Stimulated activated memory B cell treated with anti-CD40 and anti-IgM and Interleukin-4, amounts not matched to agents 10 μg/mL and 1 μg/mL and 100 μg/mL, for 72 hours (primary cell): ENCODE results near the gene HADHA.

Source experiments
- ATAC-seq: fragments of 150-1000 bp; cut with Tn5 transposase; 2 replicates; pipeline ENCODE4 v1.10.0; 2021
- H3K27ac Mint-ChIP-seq: one replicate; pipeline ENCODE4 v1.8.0; 2022; ENCODE audit warnings: mild to moderate bottlenecking, mixed read lengths
- H3K27me3 Mint-ChIP-seq: one replicate; pipeline ENCODE4 v1.8.0; 2022; ENCODE audit warnings: mixed read lengths
- H3K36me3 Mint-ChIP-seq: one replicate; pipeline ENCODE4 v1.8.0; 2022; ENCODE audit warnings: mixed read lengths
- H3K4me1 Mint-ChIP-seq: one replicate; pipeline ENCODE4 v1.8.0; 2022; ENCODE audit warnings: mixed read lengths
- H3K4me3 Mint-ChIP-seq: one replicate; pipeline ENCODE4 v1.8.0; 2022; ENCODE audit warnings: mild to moderate bottlenecking, moderate library complexity, mixed read lengths
- H3K9me3 Mint-ChIP-seq: one replicate; pipeline ENCODE4 v1.8.0; 2022; ENCODE audit warnings: mixed read lengths

Gene HADHA

GRCh38 chr2:26164641-26165211, 79.7 kb downstream of the HADHA start:
- Mint-ChIP-seq H3K27ac (no peak overlapping the region), H3K36me3 (no peaks in the 10 kb centered on the region), H3K9me3 (peaks cover 2% of the 10 kb centered on the region), H3K27me3 (peaks cover 4% of the 10 kb centered on the region), H3K4me1 (no peaks in the 10 kb centered on the region), H3K4me3 (no peak overlapping the region)
- ATAC-seq, result no peak

- Mint-ChIP-seq H3K4me1 (no peaks in the 10 kb centered on the region), H3K27me3 (no peaks in the 10 kb centered on the region), H3K4me3 (no peak overlapping the region), H3K27ac (no peak overlapping the region), H3K36me3 (no peaks in the 10 kb centered on the region), H3K9me3 (peaks cover 2% of the 10 kb centered on the region)
- ATAC-seq, result no peak
Observed at GRCh38 chr2:26164231-26164630, 80.2 kb downstream of the HADHA start.

GRCh38 chr2:26162963-26163362, 81.5 kb downstream of the HADHA start:
- Mint-ChIP-seq H3K4me3 (no peak overlapping the region), H3K36me3 (no peaks in the 10 kb centered on the region), H3K4me1 (no peaks in the 10 kb centered on the region), H3K9me3 (peaks cover 2% of the 10 kb centered on the region), H3K27me3 (no peaks in the 10 kb centered on the region), H3K27ac (no peak overlapping the region)
- ATAC-seq, result no peak

GRCh38 chr2:26161926-26162325, 82.5 kb downstream of the HADHA start:
- H3K4me3 Mint-ChIP-seq, result no peak overlapping the region
- no peaks in the 10 kb centered on the region for H3K27me3 Mint-ChIP-seq
- H3K27ac Mint-ChIP-seq, result no peak overlapping the region
- no peaks in the 10 kb centered on the region for H3K36me3 Mint-ChIP-seq
- no peak for ATAC-seq
- peaks cover 2% of the 10 kb centered on the region for H3K9me3 Mint-ChIP-seq
- H3K4me1 Mint-ChIP-seq, result no peaks in the 10 kb centered on the region

- Mint-ChIP-seq H3K4me3 (no peak overlapping the region), H3K27ac (no peak overlapping the region), H3K27me3 (peaks cover under 1% of the 10 kb centered on the region), H3K9me3 (peaks cover 2% of the 10 kb centered on the region), H3K4me1 (no peaks in the 10 kb centered on the region), H3K36me3 (no peaks in the 10 kb centered on the region)
- no peak for ATAC-seq
Observed at GRCh38 chr2:26157580-26157979, 86.9 kb downstream of the HADHA start.

GRCh38 chr2:26150243-26150642, 94.2 kb downstream of the HADHA start:
- no peak for ATAC-seq
- no peaks in the 10 kb centered on the region for H3K9me3 Mint-ChIP-seq
- H3K27ac Mint-ChIP-seq, result no peak overlapping the region

GRCh38 chr2:26148501-26148900, 95.9 kb downstream of the HADHA start:
- H3K9me3 Mint-ChIP-seq, result no peaks in the 10 kb centered on the region
- H3K36me3 Mint-ChIP-seq, result no peaks in the 10 kb centered on the region
- no peak for ATAC-seq
- H3K4me1 Mint-ChIP-seq, result peaks cover 10% of the 10 kb centered on the region
- H3K27ac Mint-ChIP-seq, result no peak overlapping the region
- H3K4me3 Mint-ChIP-seq, result no peak overlapping the region
- H3K27me3 Mint-ChIP-seq, result peaks cover 38% of the 10 kb centered on the region

More at GRCh38 chr2:26150243-26150642, 94.2 kb downstream of the HADHA start:
- H3K27me3 Mint-ChIP-seq, result peaks cover 38% of the 10 kb centered on the region
- H3K36me3 Mint-ChIP-seq, result no peaks in the 10 kb centered on the region
- H3K4me1 Mint-ChIP-seq, result peaks cover 7% of the 10 kb centered on the region
- H3K4me3 Mint-ChIP-seq, result no peak overlapping the region

GRCh38 chr2:26144953-26145680, 99.3 kb downstream of the HADHA start:
- peaks cover 4% of the 10 kb centered on the region for H3K36me3 Mint-ChIP-seq
- ATAC-seq, result no peak
- peaks cover 21% of the 10 kb centered on the region for H3K27me3 Mint-ChIP-seq
- peaks cover 10% of the 10 kb centered on the region for H3K4me1 Mint-ChIP-seq
- no peaks in the 10 kb centered on the region for H3K9me3 Mint-ChIP-seq
- no peak overlapping the region for H3K27ac Mint-ChIP-seq
- no peak overlapping the region for H3K4me3 Mint-ChIP-seq

GRCh38 chr2:26144031-26144430, 100.4 kb downstream of the HADHA start:
- H3K4me3 Mint-ChIP-seq, result no peak overlapping the region
- no peak for ATAC-seq
- peaks cover 10% of the 10 kb centered on the region for H3K27me3 Mint-ChIP-seq
- peaks cover 10% of the 10 kb centered on the region for H3K4me1 Mint-ChIP-seq
- H3K27ac Mint-ChIP-seq, result no peak overlapping the region
- H3K36me3 Mint-ChIP-seq, result peaks cover 4% of the 10 kb centered on the region
- no peaks in the 10 kb centered on the region for H3K9me3 Mint-ChIP-seq

GRCh38 chr2:26141145-26141769, 103.2 kb downstream of the HADHA start:
- Mint-ChIP-seq H3K36me3 (peaks cover 4% of the 10 kb centered on the region), H3K4me1 (peaks cover 10% of the 10 kb centered on the region), H3K27ac (no peak overlapping the region), H3K9me3 (no peaks in the 10 kb centered on the region), H3K4me3 (no peak overlapping the region), H3K27me3 (no peaks in the 10 kb centered on the region)
- no peak for ATAC-seq
